HEK293 (cell line): ENCODE measurements around the gene SYNGR4.

Experiments used
- KLF16 ChIP-seq: fragments of 450-650 bp; formaldehyde crosslinking; IDR thresholded peaks from 2 replicates; pipeline ENCODE4 v1.5.1; 2017; ENCODE audit warnings: missing biosample characterization, missing genetic modification characterization
- KLF7 ChIP-seq: fragments of 450-650 bp; formaldehyde crosslinking; IDR thresholded peaks from 2 replicates; pipeline ENCODE4 v1.5.1; 2016; ENCODE audit warnings: missing biosample characterization, missing genetic modification characterization, borderline replicate concordance
- MYNN ChIP-seq: fragments of 450-650 bp; formaldehyde crosslinking; IDR thresholded peaks from 2 replicates; pipeline ENCODE4 v1.5.1; 2016; ENCODE audit warnings: missing biosample characterization, missing genetic modification characterization, borderline replicate concordance
- SCRT2 ChIP-seq: fragments of 450-650 bp; formaldehyde crosslinking; IDR thresholded peaks from 2 replicates; pipeline ENCODE4 v1.5.1; 2016; ENCODE audit warnings: missing biosample characterization, missing genetic modification characterization
- ZBTB8A ChIP-seq: fragments of 450-650 bp; formaldehyde crosslinking; IDR thresholded peaks from 2 replicates; pipeline ENCODE4 v1.5.1; 2016; ENCODE audit warnings: missing biosample characterization, missing genetic modification characterization
- ZEB2 ChIP-seq: fragments of 450-650 bp; formaldehyde crosslinking; IDR thresholded peaks from 2 replicates; pipeline ENCODE4 v1.5.1; 2016; ENCODE audit warnings: missing biosample characterization, missing genetic modification characterization
- ZNF138 ChIP-seq: fragments of 450-650 bp; formaldehyde crosslinking; IDR thresholded peaks from 2 replicates; pipeline ENCODE4 v1.5.1; 2016; ENCODE audit warnings: missing biosample characterization, missing genetic modification characterization, borderline replicate concordance
- ZNF155 ChIP-seq: fragments of 450-650 bp; formaldehyde crosslinking; IDR thresholded peaks from 2 replicates; pipeline ENCODE4 v1.5.1; 2016; ENCODE audit warnings: missing biosample characterization, missing genetic modification characterization
- ZNF169 ChIP-seq: fragments of 450-650 bp; formaldehyde crosslinking; IDR thresholded peaks from 2 replicates; pipeline ENCODE4 v1.5.1; 2016; ENCODE audit warnings: missing biosample characterization, missing genetic modification characterization
- ZNF324 ChIP-seq: fragments of 450-650 bp; formaldehyde crosslinking; IDR thresholded peaks from 2 replicates; pipeline ENCODE4 v1.5.1; 2016; ENCODE audit warnings: missing biosample characterization, missing genetic modification characterization
- ZNF354C ChIP-seq: fragments of 450-650 bp; formaldehyde crosslinking; IDR thresholded peaks from 2 replicates; pipeline ENCODE4 v1.5.1; 2016; ENCODE audit warnings: missing biosample characterization, missing genetic modification characterization, low read depth, borderline replicate concordance
- ZNF416 ChIP-seq: fragments of 450-650 bp; formaldehyde crosslinking; IDR thresholded peaks from 2 replicates; pipeline ENCODE4 v1.5.1; 2016; ENCODE audit warnings: missing biosample characterization, missing genetic modification characterization
- ZNF530 ChIP-seq: fragments of 450-650 bp; formaldehyde crosslinking; IDR thresholded peaks from 2 replicates; pipeline ENCODE4 v1.5.1; 2016; ENCODE audit warnings: low read depth, missing biosample characterization, missing genetic modification characterization
- ZNF670 ChIP-seq: fragments of 450-650 bp; formaldehyde crosslinking; IDR thresholded peaks from 2 replicates; pipeline ENCODE4 v1.5.1; 2016; ENCODE audit warnings: missing biosample characterization, missing genetic modification characterization, low read depth
- ZNF776 ChIP-seq: fragments of 450-650 bp; formaldehyde crosslinking; IDR thresholded peaks from 2 replicates; pipeline ENCODE4 v1.5.0; 2017; ENCODE audit warnings: missing biosample characterization, missing genetic modification characterization, borderline replicate concordance
- ZNF843 ChIP-seq: fragments of 450-650 bp; formaldehyde crosslinking; IDR thresholded peaks from 2 replicates; pipeline ENCODE4 v1.5.1; 2016; ENCODE audit warnings: missing biosample characterization, missing genetic modification characterization
- ZSCAN30 ChIP-seq: fragments of 450-650 bp; IDR thresholded peaks from 2 replicates; pipeline ENCODE4 v1.5.1; 2018; ENCODE audit warnings: missing biosample characterization, mild to moderate bottlenecking, missing genetic modification characterization, moderate library complexity
- TF ChIP-seq, protein P1 (sequence below): fragments of 450-650 bp; formaldehyde crosslinking; IDR thresholded peaks from 2 replicates; pipeline ENCODE4 v1.5.1; 2017; ENCODE audit warnings: missing biosample characterization, missing genetic modification characterization
- TF ChIP-seq, protein P2 (sequence below): fragments of 450-650 bp; formaldehyde crosslinking; IDR thresholded peaks from 2 replicates; pipeline ENCODE4 v1.5.1; 2016; ENCODE audit warnings: missing biosample characterization, missing genetic modification characterization
- TF ChIP-seq, protein P3 (sequence below): fragments of 450-650 bp; formaldehyde crosslinking; IDR thresholded peaks from 2 replicates; pipeline ENCODE4 v1.5.1; 2016; ENCODE audit warnings: missing biosample characterization, missing genetic modification characterization
- TF ChIP-seq, protein P4 (sequence below): fragments of 450-650 bp; formaldehyde crosslinking; IDR thresholded peaks from 2 replicates; pipeline ENCODE4 v1.5.1; 2016; ENCODE audit warnings: missing biosample characterization, missing genetic modification characterization
- TF ChIP-seq, protein P5 (sequence below): fragments of 450-650 bp; formaldehyde crosslinking; IDR thresholded peaks from 2 replicates; pipeline ENCODE4 v1.5.1; 2016; ENCODE audit warnings: missing biosample characterization, missing genetic modification characterization
- TF ChIP-seq, protein P6 (sequence below): fragments of 450-650 bp; formaldehyde crosslinking; IDR thresholded peaks from 2 replicates; pipeline ENCODE4 v1.5.1; 2016; ENCODE audit warnings: missing biosample characterization, missing genetic modification characterization
- TF ChIP-seq, protein P7 (sequence below): fragments of 450-650 bp; formaldehyde crosslinking; IDR thresholded peaks from 2 replicates; pipeline ENCODE4 v1.5.1; 2016; ENCODE audit warnings: missing biosample characterization, missing genetic modification characterization
- TF ChIP-seq, protein P8 (sequence below): fragments of 450-650 bp; formaldehyde crosslinking; IDR thresholded peaks from 2 replicates; pipeline ENCODE4 v1.5.1; 2016; ENCODE audit warnings: missing biosample characterization, missing genetic modification characterization, low read depth

Gene SYNGR4

DNA sequence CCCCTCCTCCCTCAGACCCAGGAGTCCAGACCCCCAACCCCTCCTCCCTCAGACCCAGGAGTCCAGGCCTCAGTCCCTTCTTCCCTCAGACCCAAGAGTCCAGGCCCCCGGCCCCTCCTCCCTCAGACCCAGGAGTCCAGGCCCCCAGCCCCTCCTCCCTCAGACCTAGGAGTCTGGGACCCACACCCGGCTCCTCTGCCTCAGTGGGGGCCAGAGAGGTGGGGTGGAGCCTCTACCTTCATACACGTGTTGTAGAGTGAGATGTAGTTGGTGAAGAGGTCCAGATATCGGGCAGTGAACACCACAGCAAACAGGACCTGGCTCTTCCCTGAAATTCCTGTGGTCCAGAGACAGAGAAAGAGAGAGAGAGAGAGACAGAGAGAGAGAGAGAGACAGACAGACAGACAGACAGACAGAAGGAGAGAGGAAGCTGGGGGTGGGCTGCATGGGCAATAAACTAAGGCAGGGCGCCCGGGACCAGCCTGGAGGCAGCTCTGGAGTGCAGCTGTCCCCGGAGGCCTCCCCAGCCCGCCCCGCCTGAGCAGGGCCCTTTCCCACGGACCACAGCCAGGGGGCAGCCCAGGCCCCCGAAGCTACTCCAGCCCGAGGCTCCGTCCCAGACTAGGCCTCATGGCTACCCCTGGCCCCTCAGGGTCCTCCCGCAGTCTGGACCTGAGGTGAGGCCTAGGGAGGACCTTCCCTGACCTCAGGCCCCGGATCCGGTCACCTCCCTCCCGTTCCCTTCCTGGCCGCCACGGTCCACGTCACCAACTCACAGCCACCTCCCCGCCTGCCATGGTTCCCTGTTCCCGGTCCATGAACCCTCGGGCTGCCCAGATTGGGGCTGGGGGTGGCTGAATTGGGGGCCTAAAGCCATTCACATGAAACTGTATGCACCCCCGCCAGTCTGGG lies 26.3 kb downstream of the SYNGR4 start (continued):
- TF ChIP-seq, protein P1, sequence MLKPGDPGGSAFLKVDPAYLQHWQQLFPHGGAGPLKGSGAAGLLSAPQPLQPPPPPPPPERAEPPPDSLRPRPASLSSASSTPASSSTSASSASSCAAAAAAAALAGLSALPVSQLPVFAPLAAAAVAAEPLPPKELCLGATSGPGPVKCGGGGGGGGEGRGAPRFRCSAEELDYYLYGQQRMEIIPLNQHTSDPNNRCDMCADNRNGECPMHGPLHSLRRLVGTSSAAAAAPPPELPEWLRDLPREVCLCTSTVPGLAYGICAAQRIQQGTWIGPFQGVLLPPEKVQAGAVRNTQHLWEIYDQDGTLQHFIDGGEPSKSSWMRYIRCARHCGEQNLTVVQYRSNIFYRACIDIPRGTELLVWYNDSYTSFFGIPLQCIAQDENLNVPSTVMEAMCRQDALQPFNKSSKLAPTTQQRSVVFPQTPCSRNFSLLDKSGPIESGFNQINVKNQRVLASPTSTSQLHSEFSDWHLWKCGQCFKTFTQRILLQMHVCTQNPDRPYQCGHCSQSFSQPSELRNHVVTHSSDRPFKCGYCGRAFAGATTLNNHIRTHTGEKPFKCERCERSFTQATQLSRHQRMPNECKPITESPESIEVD = no peak
- TF ChIP-seq SCRT2 (tag by site-specific recombination) (peak; percentile 22; the same call in 1 of the 2 replicates), ZNF530 (tag by site-specific recombination) (no peak), MYNN (tag by site-specific recombination) (no peak), ZNF670 (no peak), ZSCAN30 (tag by site-specific recombination) (peak; percentile 95), ZBTB8A (peak; percentile 37), ZNF416 (tag by site-specific recombination) (no peak), ZNF155 (tag by site-specific recombination) (no peak), KLF16 (peak; percentile 95), ZNF138 (tag by site-specific recombination) (no peak), KLF7 (tag by site-specific recombination) (no peak), ZEB2 (tag by site-specific recombination) (0 out of 2 replicates have a peak, but pooled peaks have one; percentile 36), ZNF169 (no peak; the same call in 1 of the 2 replicates), ZNF354C (tag by site-specific recombination) (no peak), ZNF776 (no peak), ZNF324 (tag by site-specific recombination) (peak; percentile 84; the same call in 1 of the 2 replicates), ZNF843 (peak; percentile 54; the same call in 1 of the 2 replicates)
- TF ChIP-seq, protein P2, sequence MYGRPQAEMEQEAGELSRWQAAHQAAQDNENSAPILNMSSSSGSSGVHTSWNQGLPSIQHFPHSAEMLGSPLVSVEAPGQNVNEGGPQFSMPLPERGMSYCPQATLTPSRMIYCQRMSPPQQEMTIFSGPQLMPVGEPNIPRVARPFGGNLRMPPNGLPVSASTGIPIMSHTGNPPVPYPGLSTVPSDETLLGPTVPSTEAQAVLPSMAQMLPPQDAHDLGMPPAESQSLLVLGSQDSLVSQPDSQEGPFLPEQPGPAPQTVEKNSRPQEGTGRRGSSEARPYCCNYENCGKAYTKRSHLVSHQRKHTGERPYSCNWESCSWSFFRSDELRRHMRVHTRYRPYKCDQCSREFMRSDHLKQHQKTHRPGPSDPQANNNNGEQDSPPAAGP = peak; percentile 69; the same call in 1 of the 2 replicates
- TF ChIP-seq, protein P3, sequence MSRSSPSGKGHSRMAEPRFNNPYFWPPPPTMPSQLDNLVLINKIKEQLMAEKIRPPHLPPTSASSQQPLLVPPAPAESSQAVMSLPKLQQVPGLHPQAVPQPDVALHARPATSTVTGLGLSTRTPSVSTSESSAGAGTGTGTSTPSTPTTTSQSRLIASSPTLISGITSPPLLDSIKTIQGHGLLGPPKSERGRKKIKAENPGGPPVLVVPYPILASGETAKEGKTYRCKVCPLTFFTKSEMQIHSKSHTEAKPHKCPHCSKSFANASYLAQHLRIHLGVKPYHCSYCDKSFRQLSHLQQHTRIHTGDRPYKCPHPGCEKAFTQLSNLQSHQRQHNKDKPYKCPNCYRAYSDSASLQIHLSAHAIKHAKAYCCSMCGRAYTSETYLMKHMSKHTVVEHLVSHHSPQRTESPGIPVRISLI (tag by site-specific recombination) = no peak
- TF ChIP-seq, protein P4, sequence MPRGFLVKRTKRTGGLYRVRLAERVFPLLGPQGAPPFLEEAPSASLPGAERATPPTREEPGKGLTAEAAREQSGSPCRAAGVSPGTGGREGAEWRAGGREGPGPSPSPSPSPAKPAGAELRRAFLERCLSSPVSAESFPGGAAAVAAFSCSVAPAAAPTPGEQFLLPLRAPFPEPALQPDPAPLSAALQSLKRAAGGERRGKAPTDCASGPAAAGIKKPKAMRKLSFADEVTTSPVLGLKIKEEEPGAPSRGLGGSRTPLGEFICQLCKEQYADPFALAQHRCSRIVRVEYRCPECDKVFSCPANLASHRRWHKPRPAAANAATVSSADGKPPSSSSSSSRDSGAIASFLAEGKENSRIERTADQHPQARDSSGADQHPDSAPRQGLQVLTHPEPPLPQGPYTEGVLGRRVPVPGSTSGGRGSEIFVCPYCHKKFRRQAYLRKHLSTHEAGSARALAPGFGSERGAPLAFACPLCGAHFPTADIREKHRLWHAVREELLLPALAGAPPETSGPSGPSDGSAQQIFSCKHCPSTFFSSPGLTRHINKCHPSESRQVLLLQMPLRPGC = no peak; the same call in 1 of the 2 replicates
- TF ChIP-seq, protein P5, sequence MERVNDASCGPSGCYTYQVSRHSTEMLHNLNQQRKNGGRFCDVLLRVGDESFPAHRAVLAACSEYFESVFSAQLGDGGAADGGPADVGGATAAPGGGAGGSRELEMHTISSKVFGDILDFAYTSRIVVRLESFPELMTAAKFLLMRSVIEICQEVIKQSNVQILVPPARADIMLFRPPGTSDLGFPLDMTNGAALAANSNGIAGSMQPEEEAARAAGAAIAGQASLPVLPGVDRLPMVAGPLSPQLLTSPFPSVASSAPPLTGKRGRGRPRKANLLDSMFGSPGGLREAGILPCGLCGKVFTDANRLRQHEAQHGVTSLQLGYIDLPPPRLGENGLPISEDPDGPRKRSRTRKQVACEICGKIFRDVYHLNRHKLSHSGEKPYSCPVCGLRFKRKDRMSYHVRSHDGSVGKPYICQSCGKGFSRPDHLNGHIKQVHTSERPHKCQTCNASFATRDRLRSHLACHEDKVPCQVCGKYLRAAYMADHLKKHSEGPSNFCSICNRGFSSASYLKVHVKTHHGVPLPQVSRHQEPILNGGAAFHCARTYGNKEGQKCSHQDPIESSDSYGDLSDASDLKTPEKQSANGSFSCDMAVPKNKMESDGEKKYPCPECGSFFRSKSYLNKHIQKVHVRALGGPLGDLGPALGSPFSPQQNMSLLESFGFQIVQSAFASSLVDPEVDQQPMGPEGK (tag by site-specific recombination) = peak; percentile 83
- TF ChIP-seq, protein P6, sequence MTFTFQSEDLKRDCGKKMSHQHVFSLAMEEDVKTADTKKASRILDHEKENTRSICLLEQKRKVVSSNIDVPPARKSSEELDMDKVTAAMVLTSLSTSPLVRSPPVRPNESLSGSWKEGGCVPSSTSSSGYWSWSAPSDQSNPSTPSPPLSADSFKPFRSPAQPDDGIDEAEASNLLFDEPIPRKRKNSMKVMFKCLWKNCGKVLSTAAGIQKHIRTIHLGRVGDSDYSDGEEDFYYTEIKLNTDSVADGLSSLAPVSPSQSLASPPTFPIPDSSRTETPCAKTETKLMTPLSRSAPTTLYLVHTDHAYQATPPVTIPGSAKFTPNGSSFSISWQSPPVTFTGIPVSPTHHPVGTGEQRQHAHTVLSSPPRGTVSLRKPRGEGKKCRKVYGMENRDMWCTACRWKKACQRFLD (tag by site-specific recombination) = no peak
- TF ChIP-seq, protein P7, sequence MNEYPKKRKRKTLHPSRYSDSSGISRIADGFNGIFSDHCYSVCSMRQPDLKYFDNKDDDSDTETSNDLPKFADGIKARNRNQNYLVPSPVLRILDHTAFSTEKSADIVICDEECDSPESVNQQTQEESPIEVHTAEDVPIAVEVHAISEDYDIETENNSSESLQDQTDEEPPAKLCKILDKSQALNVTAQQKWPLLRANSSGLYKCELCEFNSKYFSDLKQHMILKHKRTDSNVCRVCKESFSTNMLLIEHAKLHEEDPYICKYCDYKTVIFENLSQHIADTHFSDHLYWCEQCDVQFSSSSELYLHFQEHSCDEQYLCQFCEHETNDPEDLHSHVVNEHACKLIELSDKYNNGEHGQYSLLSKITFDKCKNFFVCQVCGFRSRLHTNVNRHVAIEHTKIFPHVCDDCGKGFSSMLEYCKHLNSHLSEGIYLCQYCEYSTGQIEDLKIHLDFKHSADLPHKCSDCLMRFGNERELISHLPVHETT (tag by site-specific recombination) = peak; percentile 77; the same call in 1 of the 2 replicates
- TF ChIP-seq, protein P8, sequence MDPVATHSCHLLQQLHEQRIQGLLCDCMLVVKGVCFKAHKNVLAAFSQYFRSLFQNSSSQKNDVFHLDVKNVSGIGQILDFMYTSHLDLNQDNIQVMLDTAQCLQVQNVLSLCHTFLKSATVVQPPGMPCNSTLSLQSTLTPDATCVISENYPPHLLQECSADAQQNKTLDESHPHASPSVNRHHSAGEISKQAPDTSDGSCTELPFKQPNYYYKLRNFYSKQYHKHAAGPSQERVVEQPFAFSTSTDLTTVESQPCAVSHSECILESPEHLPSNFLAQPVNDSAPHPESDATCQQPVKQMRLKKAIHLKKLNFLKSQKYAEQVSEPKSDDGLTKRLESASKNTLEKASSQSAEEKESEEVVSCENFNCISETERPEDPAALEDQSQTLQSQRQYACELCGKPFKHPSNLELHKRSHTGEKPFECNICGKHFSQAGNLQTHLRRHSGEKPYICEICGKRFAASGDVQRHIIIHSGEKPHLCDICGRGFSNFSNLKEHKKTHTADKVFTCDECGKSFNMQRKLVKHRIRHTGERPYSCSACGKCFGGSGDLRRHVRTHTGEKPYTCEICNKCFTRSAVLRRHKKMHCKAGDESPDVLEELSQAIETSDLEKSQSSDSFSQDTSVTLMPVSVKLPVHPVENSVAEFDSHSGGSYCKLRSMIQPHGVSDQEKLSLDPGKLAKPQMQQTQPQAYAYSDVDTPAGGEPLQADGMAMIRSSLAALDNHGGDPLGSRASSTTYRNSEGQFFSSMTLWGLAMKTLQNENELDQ (tag by site-specific recombination) = no peak
